ENCODE results near the gene THEM4.

Gene THEM4

DNA sequence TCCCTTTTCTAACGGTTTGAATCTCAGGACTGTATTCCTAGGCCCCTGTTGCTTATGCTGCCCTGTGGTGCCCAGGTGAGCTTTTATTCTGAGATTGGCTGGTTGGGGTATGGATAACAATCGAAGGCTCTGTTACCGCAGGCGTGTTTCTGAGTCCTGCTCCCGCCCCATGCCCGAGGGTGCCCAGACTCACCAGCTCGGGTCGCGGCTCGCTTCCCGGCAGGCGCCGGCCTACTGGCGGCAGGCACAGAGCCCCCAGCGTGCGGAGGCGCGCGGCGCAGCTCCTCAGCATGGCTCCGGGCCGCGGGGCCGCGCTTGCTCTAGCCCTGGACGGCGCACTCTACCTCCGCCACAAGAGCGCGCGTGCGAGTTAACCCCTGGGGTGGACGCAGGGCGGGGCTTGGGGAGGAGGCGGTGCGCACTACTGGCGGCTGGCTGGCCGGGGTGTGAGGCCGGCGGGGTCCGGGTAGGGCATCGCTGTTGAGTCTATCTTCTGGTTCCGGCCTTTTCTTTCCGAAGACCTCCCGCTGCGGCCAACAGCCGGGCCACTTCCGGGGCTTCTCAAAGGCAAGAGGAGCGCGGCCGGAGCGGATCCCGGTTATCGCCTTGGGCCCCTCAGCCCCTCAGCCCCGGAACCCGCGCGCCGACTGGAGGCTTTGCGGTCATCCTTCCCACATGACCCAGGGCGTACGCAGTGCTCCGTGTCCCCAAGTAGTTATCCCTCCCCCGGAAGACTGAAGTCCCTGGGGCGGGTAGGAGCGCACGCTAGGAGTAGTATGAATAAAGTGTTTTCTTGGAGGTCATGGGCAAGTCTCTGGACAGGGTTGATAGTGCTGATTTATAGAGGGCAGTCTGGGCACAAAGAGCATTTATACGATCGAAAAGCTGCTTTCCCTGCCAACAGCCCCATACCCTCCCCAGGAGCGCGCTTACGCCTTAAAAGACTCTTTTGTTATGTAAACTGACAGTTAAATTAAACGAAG is at the start of gene THEM4:
Gene THEM4, minus strand, starts transcription at position 345 of the 983 bp plus-strand sequence. Its CDS starts 53 bp downstream, at position 292.
- DNase-seq: peak; percentile 98

DNA sequence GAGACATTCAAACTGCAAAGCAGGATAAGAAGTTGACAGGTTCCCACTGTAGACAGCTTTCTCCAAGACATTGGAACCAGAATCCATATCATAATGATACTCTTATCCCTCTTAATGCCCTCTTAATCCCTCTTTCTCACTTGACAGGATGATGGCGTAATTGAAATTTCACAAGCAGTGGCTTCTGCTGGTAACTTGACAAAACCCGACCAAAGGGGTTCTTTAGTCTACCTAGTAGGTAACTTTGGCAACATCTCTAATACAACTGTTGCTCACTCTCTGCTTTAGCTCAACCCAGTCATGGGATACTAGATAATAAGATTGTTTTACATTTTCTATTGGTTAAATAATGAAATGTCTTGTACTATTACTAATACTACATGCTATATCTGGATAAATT is 49.6 kb upstream of the THEM4 start:
- no peak for DNase-seq

DNA sequence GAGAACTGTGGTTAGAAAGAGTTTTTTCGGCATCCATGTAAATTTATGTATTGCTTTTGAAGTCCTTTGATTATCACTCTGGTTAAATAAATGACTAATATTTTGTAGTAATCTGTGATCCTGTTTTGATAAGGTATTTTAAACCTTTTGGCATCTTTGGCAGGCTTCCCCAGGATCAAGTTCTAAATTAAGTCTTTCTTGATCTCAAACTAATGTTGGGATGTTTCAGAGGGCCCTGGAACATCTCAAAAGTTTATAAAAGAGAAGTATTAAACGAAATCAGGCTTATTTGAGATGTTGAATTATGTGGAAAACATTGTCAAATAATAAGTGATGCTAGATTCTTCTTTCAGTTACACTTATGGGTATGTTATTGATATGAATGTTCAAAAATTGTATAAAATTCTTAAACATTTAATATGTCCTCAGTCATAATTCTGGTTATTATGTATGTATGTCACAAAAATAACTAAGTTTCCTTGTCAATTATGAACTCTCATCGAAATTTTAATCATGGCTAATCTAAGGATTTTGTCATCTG is 47.7 kb upstream of the THEM4 start:
- DNase-seq: no peak

GRCh38 chr1:151953409-151954094 is 44.2 kb upstream of the THEM4 start:
- DNase-seq: no peak

- no peak for DNase-seq
Measured at GRCh38 chr1:151952811-151953210, 43.5 kb upstream of the THEM4 start.

- DNase-seq: no peak
Measured at GRCh38 chr1:151949371-151950193, 40.3 kb upstream of the THEM4 start.

DNA sequence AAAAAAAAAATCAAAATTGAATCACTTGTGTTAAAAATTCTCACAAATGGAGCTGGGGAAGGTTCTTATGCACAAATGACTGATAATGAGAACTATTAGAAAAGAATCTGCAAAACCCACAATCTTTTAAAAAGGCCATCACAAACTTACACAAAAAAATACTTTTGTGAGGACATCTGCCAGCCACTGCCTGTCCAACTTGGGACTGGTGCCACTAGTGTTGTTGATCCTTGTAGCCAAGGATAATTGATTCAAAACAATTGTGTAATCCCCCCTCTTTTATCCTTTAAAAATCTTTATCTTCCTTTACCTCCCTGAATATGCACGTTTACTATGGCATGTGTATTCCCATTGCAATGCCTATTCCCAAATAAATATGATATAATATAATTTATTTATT is 39.2 kb upstream of the THEM4 start:
- no peak for DNase-seq

DNA sequence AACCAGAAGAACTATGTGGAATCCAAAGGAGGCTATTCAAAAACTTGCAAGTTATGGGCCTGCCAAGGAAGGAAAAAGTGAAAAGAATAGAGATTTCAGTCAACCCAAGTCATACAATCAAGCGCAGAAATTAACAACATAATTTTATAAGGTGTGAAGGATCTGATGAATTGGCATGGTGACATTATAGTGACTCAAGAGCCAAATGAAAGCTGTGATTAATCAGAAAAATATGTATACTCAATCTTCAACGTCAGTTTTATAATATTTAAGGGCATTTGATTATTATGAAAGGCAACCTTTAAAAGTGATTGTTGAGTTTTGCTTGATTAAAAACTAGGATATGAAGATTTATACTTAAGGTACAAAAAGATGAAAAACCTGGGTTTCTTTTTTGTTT is 37.8 kb upstream of the THEM4 start:
- no peak for DNase-seq

- DNase-seq: peak; percentile 94
Measured at GRCh38 chr1:151945725-151946722, 36.7 kb upstream of the THEM4 start.

DNA sequence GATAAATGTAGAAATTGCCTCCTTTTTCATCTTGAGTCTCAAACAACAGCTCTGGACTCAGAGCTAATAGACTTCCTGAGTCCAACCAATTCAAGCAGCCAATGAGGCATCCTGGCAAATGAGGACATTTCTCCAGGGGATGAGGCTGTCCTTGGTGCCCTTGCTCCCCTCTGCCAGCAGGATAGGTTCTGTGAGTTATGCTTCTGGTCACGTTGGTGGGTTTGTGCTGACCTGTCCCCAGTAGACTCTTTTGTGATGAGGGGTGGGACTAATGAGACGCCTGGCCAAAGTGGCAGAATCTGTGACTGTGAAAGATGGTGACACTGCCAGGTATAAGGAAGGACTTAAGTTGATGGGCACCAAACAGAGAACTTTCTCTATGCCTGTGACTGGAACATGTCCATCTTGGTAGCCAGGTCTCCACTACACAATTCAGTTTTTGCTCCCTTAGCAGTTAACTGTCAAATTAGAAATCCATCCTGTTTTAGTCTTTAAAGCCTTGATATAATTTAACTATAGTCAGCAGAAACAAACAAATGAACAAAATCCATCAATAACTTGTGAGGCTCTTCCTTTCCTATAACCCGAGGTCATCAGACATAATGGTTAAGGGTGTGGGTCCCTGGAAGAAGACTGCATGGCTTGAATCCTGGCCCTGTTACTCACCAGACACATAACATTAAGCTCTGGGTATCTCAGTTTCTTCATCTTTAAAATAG is 35.7 kb upstream of the THEM4 start:
- DNase-seq: no peak

DNA sequence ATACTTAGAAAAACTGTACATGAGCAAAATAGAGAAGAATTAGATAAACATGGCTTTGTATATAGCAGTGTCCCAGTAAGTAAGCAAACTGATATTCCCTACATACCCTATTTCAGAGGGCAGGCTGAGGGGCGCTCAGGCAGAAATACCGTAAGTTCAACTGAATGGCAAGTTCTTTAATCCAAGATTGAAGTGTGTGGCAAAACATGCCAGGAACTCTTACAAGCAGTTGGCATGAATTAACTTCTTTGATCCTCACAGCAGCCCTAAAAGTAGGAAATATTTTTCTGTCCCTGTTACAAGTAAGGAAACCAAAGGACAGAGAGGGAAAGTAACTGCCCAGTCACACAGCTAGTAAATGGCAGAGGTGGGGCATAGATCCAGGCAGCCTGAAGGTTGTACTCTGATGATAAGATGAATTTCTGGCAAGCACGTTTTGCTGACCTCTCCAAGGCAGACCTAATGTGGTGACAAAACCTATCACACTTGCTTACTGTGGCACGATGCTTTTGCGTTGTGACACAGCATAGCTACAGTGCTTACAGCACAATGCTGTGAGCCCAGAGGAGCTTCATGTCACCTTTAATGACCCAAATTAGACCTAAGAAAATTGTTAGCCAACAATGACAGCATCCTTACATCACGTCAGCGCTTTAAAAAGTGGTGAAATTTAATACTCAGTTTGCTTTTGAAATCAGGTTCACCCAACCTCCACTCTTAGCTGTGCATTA is 35.0 kb upstream of the THEM4 start:
- no peak for DNase-seq

DNA sequence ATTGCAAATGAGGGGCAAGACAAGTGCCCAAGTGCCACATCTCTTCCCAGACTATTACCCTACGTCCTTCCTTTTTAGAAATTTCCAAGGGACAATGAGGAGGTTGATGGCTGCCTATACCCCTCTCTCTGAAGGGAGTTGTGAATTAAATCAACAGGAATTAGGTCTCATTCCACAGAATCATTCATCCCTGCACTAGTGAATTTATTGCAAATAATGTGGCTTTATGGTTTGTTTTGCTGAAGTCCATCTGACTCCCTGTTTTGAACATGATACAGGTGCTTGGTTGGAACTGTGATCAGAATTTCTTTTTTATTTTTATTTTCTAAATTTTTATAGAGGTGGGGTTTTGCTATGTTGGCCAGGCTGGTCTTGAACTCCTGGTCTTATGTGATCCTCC is 34.3 kb upstream of the THEM4 start:
- DNase-seq: no peak

GRCh38 chr1:151942882-151943281 is 33.6 kb upstream of the THEM4 start:
- DNase-seq: no peak

DNA sequence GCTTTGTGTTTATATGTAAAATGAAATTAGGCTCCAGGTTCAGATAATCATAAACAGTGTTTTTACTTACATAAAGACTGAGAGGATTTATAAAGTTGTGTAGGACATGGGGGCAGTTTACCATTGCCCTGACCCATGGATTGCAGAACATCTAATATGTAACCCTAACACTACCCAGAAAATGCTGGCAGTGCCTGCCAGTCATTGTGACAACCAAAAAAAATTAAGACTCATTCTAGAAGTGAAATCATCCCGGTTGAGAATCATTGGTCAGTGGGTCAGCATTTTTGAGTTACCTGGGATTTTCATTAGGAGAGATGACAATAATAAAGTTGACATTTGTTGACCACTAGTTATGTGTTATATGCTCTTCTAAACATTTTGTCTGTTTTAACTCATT is 31.2 kb upstream of the THEM4 start:
- peak; percentile 13 for DNase-seq

GRCh38 chr1:151939779-151940178 is 30.5 kb upstream of the THEM4 start:
- no peak for DNase-seq

DNA sequence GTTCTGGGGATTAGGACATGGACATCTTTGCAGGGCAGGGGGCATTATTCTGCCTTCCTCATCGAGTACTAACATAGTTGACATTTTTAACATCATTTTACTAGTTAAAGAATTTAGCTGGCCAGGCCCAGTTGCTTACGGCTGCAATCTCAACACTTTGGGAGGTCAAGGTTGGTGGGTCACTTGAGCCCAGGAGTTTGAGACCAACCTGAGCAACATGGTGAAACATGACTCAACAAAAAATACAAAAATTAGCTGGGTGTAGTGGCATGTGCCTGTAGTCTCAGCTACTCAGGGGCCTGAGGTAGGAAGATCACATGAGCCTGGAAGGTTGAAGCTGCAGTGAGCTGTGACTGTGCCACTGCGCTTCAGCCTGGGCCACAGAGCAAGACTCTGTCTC is 29.8 kb upstream of the THEM4 start:
- DNase-seq: no peak

DNA sequence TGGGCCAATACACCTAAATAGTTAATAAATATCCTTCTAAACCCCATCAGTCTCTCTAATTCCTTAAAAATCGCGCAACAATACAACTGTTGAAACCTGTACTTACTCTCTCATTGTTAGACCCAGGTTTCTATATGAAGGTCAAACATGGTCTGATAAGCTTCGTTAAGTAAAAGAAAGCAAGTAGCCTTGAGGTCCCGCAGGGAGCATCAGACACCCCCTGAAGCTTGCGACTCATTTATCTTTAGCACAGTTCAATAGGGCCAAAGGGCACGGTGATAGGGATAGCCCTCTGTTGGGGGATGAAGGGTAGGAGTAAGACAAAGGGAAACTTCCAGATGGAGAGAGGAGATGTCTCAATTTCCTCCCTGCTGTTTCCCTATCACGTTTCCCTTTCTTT is 27.3 kb upstream of the THEM4 start:
- no peak for DNase-seq

GRCh38 chr1:151935894-151936602 is 26.7 kb upstream of the THEM4 start:
- DNase-seq: no peak

DNA sequence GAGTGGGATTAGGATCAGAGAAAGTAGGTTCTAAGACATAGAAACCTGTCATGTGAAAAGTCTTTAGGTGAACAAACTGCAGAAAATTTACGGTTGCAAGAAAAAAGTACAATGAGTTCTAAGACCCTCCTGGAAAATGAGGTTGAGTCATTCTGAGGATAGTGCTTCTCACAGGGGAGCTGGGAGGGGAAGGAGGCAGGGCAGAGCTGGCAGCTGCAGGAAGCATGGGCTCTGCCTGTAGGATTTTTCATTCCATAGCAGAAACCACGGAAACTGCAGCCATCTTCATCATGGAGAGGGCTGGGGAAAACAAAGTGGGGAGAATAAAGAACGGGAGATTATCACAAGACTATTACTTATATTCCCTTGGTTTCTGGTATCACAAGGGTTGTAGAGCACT is 25.8 kb upstream of the THEM4 start:
- no peak for DNase-seq
